HG03175 (cell line): ENCODE results near the gene RNASE9.
"Not testable (repeated sequence)": the region's sequence is repeated elsewhere in the genome, so short reads cannot be mapped to it uniquely, and the experiment has no call there.

Source experiments
- ATAC-seq: cut with Tn5 transposase; IDR thresholded peaks from one replicate; pipeline ENCODE4 v1.9.1; 2021; ENCODE audit warnings: mild to moderate bottlenecking, moderate library complexity; ENCODE audit not compliant: unreplicated experiment

Gene RNASE9

DNA sequence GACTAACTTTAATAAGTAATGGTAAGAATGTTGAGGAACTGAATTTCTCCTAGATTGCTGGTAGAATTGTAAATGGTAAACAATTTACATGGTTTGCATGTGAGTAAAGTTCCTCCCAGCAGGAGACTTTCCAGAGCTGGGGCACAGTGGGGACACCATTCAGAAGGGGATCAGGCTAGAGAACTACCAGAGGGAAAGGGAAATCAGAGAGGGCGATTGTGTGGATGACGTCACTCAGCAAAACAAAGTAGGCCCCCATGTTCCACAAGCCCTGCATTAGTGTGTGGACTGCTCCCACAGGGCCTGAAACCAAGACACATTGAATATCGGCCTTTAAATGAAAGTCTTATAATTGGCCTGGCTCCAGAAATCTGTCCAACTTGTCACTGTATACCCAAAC, 17.5 kb upstream of the RNASE9 start:
- no peak for ATAC-seq

- ATAC-seq: not testable (repeated sequence)
Observed at GRCh38 chr14:20572382-20572990, 11.6 kb upstream of the RNASE9 start.

DNA sequence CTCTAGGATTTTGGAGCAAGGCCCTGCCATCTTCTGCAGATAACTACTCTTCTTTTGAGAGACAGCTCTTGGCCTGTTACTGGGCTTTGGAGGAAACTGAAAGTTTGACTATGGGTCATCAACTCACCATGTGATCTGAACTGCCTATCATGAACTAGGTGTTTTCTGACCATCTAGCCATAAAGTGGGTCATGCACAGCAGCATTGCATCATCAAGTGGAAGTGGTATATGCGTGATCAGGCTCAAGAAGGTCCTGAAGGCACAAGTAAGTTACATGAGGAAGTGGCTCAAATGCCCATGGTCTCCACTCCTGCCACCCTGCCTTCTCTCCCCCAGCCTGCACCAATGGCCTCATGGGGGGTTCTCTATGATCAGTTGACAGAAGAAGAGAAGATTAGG, 9.9 kb upstream of the RNASE9 start:
- not testable (repeated sequence) for ATAC-seq

GRCh38 chr14:20569865-20570264, 9.0 kb upstream of the RNASE9 start:
- ATAC-seq: not testable (repeated sequence)

- no peak for ATAC-seq
Observed at GRCh38 chr14:20569066-20569465, 8.2 kb upstream of the RNASE9 start.

GRCh38 chr14:20568393-20568792, 7.5 kb upstream of the RNASE9 start:
- no peak for ATAC-seq

GRCh38 chr14:20567199-20567598, 6.4 kb upstream of the RNASE9 start:
- not testable (repeated sequence) for ATAC-seq

DNA sequence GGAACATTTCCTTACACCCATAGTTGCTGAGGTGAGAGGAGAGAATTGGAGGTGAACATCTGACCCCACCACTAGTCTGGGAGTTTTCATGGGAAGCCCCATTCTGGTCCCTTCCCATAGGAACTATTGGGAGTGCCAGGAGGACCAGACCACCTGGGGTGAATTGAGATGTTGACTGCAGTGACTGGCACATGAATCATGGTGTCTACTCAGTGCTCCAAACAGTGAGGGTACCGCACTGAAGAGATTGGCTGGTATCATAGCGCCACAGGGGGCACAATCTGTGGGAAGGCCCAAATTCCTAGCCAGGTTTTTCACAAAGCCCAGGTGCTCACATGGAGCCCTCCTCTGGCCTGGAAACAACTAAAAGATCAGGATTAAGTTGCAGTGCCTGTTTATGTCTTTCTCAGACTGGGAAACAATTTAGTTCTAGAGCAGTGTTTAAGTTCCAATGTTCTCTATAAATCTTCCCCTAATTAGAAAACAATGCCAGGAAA, 3.7 kb upstream of the RNASE9 start:
- ATAC-seq: no peak

- ATAC-seq: no peak
Observed at GRCh38 chr14:20563971-20564370, 3.1 kb upstream of the RNASE9 start.

DNA sequence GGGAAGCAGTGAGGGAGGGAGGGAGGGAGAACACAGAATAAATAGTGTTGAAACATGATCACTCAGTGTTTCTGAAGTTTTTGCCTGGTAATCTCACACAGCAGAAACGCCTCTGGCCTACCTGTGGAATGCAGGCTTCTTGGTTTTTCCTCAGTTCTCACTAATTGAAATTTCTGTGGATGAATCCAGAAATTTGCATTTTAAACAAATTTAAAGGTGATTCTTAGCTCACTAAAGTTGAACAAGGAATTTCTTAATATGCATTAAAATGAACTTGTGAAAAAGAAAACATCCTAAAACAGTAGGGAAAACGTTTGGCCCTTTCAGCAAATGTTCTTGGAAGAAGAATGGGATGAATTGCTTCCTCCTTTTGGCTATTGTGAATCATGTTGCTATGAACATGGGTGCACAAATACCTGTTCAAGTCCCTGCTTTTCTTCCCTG, 1.4 kb downstream of the RNASE9 start:
- no peak for ATAC-seq

- no peak for ATAC-seq
Observed at GRCh38 chr14:20557212-20557542, 3.7 kb downstream of the RNASE9 start.

DNA sequence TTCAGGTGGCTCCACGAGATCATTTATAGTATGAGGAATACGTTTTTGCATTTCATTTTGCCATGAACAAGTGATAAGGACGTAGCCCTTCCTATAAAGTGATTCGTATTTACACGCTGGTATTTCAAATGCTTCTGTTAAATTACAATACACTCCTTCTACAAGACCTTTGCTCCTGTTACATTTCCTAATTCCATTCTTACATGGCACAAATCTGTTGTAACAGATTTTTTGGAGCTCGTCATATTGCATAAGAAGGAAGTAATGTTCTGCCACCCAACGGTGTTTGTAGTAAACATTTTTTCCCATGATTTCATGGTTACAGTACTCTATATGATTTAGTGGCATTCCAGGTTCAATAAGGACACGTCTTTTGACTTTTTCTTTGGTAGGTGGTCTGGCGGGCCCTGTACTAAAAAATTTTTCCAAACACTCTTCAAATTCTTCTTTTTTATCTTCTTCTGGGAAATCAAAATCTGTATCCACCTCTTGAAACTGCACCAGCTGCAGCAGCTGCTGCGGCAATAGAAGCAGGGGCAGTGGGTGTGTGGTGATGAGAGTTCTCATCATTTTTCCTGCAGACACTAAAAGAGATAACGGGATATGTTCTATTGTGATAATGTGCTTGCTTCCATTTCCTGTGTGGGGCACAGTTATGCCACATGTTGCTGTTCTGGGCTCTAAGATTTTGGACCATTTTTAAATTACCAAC, 4.2 kb downstream of the RNASE9 start:
- no peak for ATAC-seq

- ATAC-seq: no peak
Observed at GRCh38 chr14:20555845-20556244, 5.0 kb downstream of the RNASE9 start.

- ATAC-seq: no peak
Observed at GRCh38 chr14:20553024-20553423, 7.8 kb downstream of the RNASE9 start.

DNA sequence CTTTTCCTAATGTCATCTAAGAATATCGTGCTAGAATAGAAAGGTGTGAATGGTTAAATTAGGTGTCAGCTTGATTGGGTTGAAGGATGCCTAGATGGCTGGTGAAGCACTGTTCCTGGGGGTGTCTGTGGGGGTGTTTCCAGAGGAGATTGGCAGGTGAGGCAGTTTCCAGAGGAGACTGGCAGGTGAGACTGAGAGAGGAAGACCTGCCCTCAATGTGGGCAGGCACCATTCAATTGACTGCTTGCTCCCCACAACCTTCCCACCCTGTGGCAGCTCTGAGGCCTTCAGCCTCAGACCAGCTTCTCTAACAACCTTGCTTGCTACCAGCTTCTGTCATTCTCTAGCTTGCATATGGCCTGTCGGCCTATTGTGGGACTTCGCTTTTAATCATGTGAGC, 9.2 kb downstream of the RNASE9 start:
- ATAC-seq: no peak

GRCh38 chr14:20550926-20551325, 9.9 kb downstream of the RNASE9 start:
- ATAC-seq: no peak

- no peak for ATAC-seq
Observed at GRCh38 chr14:20548414-20549158, 12.3 kb downstream of the RNASE9 start.

GRCh38 chr14:20546877-20547276, 14.0 kb downstream of the RNASE9 start:
- no peak for ATAC-seq

DNA sequence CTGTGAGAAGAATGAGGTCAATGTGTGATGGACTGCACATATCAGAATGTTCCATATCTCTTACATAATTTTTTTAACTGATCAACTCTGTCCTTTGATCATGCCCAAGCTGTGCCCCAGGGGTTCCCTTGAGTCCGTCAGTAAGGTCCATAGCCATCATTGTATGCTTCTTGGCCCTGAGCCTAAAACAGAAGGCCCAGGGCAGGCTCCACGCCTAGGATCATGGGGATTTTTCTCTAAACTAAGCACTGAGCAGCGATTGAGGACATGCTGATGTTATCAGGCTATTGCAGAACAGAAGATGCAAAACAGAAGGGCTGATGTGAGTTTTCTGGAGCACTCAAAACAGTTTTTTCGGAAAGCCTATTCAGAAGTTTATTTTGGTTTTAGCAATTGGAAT, 20.9 kb downstream of the RNASE9 start:
- ATAC-seq: no peak

DNA sequence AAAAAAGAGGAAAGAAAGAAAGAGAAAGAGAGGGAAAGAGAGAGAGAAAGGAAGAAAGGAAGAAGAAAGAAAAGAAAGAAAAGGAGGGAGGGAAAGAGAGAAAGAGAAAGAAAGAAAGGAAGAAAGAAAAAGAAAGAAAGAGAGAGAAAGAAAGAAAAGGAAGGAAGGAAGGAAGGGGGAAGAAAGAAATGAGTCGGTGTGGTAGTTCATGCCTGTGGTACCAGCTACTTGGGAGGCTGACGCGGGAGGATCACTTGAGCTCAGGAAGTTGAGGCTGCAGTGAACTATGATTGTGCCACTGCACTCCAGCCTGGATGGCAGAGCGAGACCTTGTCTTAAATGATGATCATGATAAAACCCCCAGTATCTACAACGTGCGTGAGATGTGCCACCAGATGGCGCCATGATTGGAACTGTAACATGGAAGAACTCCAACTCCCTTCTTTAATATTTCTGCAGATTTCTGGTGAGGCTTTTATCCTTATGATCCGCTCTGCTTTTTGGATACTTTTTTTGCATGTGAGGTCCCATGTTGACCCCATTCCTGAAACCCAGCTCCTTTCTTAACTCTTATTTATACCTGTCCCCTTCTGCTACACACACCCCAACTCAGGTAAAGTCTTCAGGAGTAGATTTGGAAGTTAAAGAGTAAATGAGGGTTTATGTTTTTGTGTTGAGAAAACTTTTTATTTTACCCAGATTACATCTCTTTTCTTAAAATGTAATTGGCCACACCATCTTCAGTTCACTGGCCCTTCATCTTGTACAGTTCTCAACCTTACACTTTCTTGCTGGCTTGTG, 29.9 kb downstream of the RNASE9 start:
- ATAC-seq: no peak

- no peak for ATAC-seq
Observed at GRCh38 chr14:20529806-20530205, 31.0 kb downstream of the RNASE9 start.
